Limb (tissue), 2 donors: ENCODE measurements around the gene ZNF497.
"Not testable (repeated sequence)": the region's sequence is repeated elsewhere in the genome, so short reads cannot be mapped to it uniquely, and the experiment has no call there.

Experiments
- DNase-seq, 2 donors: peaks; one replicate each; pipeline ENCODE4 v3.0.0-alpha.2; 2016; ENCODE audit errors: extremely low spot score in 2 of 2

Gene ZNF497

DNA sequence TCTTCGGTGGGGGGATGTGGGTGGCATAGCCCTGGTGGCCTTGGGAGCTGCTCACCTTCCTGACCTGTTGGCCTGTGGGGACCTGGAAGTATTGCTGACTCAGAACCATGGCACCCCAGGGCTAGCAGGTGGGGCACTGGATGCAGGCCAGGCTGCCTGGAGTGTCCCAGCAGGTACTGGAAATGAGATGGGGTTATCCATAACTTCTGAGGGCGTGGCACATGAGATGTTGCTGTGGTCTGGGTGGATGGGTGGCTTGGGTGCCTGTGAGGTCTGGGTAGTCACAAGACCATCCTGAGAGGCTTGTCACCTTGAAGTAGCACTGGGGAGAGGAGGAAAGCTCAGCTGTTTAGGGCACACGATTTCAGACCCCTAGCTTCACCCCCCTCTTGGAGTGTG is 32.3 kb upstream of the ZNF497 start:
- no peak for DNase-seq

GRCh38 chr19:58393725-58394033 is 31.1 kb upstream of the ZNF497 start:
- no peak for DNase-seq

DNA sequence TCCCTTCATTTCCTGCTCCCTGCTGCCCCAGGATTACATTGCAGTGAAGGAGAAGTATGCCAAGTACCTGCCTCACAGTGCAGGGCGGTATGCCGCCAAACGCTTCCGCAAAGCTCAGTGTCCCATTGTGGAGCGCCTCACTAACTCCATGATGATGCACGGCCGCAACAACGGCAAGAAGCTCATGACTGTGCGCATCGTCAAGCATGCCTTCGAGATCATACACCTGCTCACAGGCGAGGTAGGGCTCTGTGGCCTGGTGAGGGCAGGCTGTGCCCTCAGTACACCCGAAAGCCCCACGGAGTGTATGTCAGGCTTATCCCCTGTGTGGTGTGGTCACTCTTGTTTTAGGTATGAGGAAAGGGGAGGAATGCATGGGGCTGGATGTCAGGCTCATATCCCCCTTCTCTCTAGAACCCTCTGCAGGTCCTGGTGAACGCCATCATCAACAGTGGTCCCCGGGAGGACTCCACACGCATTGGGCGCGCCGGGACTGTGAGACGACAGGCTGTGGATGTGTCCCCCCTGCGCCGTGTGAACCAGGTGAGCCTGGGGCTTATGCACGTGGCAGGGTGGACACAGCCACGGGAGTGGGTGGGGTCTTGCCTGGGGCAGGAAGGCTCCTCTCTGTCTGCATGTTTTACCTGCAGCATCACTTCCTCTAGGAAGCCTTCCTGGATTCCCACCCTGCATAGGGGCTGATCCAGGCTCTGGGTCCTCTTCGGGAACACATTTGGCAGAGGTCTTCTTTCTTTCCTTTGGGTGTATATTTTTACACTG is 30.6 kb upstream of the ZNF497 start:
- DNase-seq = no peak

DNA sequence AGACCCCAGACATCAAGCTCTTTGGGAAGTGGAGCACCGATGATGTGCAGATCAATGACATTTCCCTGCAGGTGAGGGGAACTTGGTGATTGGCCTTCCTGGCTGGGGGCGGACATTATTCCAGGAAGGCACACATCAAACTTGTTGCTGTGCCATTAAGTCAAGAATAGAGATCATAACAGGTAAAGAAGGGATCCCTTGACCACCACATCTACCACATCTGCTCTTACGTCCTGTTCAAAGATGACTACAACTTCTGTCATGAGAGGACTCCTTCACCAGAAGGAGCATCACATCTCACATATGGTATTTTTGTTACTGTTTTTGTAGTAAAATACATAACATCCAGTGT is 25.6 kb upstream of the ZNF497 start:
- no peak for DNase-seq

DNA sequence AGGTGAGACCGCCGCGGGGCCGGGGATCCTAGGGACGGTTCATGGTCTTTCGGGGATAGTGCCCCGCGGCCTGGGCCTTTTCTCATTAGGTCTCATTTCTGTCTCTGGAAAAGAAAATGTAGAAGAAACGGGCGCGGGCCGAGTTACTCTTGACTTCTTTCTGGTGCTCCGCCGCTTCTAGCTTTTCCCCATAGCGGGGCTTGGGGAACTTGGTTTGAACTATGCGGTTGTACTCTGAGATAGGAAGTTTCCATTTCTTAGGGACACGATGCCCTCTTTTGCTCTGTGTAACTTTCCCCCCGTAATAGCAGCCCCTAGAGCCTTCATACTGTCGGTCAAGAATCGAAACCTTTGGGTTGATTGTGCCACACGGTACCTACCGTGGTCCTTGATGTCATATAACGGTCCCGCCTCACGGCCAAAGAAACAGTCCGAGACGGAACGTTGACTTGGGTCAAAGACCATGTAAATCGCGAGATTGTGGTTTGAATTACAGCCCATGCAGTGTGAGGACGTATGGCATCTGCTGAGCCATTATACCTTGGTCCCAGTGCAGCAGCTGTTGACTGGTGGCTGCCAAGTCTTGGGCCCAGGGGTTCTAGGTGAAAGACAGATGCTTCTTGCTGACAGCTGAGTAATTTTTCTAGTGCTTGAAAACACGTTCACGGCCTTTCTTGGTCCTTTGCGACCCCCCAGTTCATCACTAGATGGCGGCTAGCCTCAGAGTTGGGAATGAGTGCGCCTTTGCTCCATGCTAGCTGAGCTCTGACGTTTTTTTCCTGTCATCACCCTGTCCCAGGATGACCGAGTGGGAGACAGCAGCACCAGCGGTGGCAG is 25.0 kb upstream of the ZNF497 start:
- DNase-seq = no peak

- peak; percentile 94 to 99 for DNase-seq
Measured at GRCh38 chr19:58386576-58387337, 24.2 kb upstream of the ZNF497 start, which contains the start of gene RPS5. Gene RPS5 (plus strand): TSS chr19:58387269. CDS start chr19:58388138, 869 bp downstream.

DNA sequence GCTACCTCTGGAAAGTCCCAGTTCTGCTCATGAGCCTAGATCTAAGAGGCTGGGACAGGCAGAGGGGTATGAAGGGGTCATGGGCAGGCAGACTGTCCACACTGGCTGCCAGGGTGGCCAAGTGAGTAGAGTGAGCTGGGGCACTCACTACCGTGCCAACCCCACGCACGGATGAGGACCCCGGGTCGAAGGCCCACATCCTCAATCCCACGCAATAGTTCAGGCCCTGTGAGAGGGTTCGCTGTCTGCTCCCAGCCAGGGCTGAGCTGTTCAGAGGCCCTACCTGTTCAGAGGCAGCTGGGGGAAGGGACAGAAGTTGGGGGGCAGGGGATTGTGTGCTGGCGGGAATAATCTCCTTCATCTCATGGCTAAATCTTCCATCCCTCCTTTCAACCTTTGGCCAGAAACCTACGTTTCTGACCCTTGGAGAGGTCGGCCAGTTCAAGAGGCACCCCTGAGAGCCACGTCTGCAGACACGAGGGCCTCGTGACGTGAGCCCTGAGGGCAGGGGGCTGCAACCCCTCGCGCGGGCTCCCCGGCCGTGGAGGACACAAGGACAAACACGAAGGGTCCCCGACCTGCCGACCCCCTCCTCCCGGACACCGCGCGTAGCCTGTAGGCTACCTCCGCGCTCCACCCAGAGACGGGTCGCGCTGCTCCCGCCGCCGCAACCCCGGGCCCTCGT is 23.5 kb upstream of the ZNF497 start:
- DNase-seq = no peak

- DNase-seq = no peak
Measured at GRCh38 chr19:58385313-58385890, 22.9 kb upstream of the ZNF497 start.

GRCh38 chr19:58382997-58383603 is 20.5 kb upstream of the ZNF497 start:
- no peak for DNase-seq

GRCh38 chr19:58381460-58382212 is 19.1 kb upstream of the ZNF497 start:
- no peak for DNase-seq

GRCh38 chr19:58380662-58381459 is 18.3 kb upstream of the ZNF497 start, which contains the start of gene ZNF837:
Gene ZNF837 (minus strand): TSS chr19:58381030. CDS start chr19:58369332, 11,698 bp downstream.
- peak; percentile 97 to 99 for DNase-seq

GRCh38 chr19:58380037-58380661 is 17.6 kb upstream of the ZNF497 start:
- no peak for DNase-seq

- no peak for DNase-seq
Measured at GRCh38 chr19:58379246-58379645, 16.7 kb upstream of the ZNF497 start.

GRCh38 chr19:58376724-58377123 is 14.2 kb upstream of the ZNF497 start:
- not testable (repeated sequence) for DNase-seq

- no peak for DNase-seq
Measured at GRCh38 chr19:58374200-58374599, 11.6 kb upstream of the ZNF497 start.

- DNase-seq = no peak
Measured at GRCh38 chr19:58372311-58373133, 10.0 kb upstream of the ZNF497 start.

DNA sequence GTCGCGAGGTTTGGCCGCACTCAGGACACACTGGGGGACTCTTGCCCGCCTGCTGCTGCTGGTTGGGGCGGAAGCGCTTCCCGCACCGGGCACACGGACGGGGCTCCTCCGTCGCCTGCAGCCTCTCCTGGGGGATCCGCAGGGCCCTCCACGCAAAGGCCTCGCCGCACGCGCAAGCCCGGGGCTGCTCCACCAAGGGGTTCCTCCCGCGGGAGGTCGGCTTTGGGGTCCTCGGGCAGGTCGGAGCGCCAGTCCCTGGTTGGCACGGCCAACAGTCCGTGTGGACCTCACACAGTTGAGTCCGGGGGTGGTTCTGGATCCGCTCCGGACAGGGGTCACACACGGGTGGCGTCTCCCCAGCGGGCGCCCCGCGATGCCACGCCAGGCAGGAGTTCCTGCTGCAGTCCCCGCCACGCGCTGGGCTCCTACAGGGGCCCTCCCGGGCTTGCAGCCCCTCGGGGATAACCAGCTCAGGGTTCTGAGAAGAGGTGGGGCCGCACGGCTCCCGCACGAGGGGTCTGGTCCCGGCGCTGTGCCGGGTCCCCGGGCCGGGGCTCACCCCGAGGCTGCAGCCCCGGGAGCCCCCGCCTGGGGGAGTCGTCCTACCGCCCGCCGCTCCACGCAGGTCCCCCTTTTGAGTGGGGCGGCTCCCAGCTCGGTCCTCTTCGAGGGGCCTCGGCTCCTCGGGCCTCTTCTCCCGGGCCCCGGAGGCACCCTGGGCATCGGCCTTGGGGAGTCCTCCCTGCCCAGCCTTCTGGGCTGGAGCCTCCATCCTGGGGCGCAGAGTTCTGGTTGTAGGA is 6.2 kb upstream of the ZNF497 start:
- no peak for DNase-seq
